Heart left ventricle (tissue), 13 donors: ENCODE data around the gene ITPK1.

Experiments used
- CTCF ChIP-seq, 12 donors: fragments of 200-600 bp; sonication (generic) in 4 of 12; IDR thresholded peaks; one replicate each; pipeline versions ENCODE4 v1.5.0 to v1.8.0; 2018 to 2022; ENCODE audit warnings: antibody characterized with exemption in 12 of 12, mild to moderate bottlenecking in 5 of 12
- POLR2A ChIP-seq, 2 donors: fragments of 450-650 bp; IDR thresholded peaks; one replicate each; pipeline ENCODE4 v1.6.1; 2017; ENCODE audit warnings: antibody characterized with exemption in 2 of 2, mild to moderate bottlenecking in 2 of 2, moderate library complexity in 2 of 2
- donor health status: ischemic (EF 13 %, LVEDD 7.1; RV severe dilation, severe dysfunction).
- donor health status: DM: no; HTN: yes; CAD: no.
- donor health status: DM: no; HTN: no; CAD: no.
- donor health status: ischemic (EF 25% LVEDD 6.9; RV normal size, moderate dysfunction).
- donor health status: ischemic (EF 25% LVEDD 5.7; RV mildly dilated, moderate dysfunction).
- donor health status: ischemic (EF 35%, LVEDD 5.7; RV mildly dilated, moderate dysfunction).
- donor health status: nonischemic (EF 11% LVEDD 7.7; RV severe dilation, severe dysfunction).
- donor health status: DM: yes; HTN: yes; CAD: no.
- donor health status: PGD.
- donor health status: ischemic (EF 29% LVEDD 5.4; RV normal size, mild dysfunction).
- donor health status: nonischemic (EF 23%, LVEDD 6.1; RV moderate dilation, normal function).

- TF ChIP-seq CTCF (IDR thresholded peaks at IDR 0.05) (peak in 5 of 12 donors; percentile 3 to 43 (median 30)), POLR2A (IDR thresholded peaks at IDR 0.05) (no peak)
Measured at GRCh38 chr14:93114713-93115068, 1.0 kb downstream of the ITPK1 start.
